CD4-positive, alpha-beta T cell treated with Interleukin-21 for 1 hour (primary cell): ENCODE measurements around the gene PRKAR2B.
"Not testable (repeated sequence)": the region's sequence is repeated elsewhere in the genome, so short reads cannot be mapped to it uniquely, and the experiment has no call there.

Experiments
- DNase-seq: peaks from one replicate; pipeline ENCODE4 v3.0.0-alpha.2; 2020

Gene PRKAR2B

GRCh38 chr7:107029061-107029763 is 15.3 kb upstream of the PRKAR2B start:
- DNase-seq: no peak

DNA sequence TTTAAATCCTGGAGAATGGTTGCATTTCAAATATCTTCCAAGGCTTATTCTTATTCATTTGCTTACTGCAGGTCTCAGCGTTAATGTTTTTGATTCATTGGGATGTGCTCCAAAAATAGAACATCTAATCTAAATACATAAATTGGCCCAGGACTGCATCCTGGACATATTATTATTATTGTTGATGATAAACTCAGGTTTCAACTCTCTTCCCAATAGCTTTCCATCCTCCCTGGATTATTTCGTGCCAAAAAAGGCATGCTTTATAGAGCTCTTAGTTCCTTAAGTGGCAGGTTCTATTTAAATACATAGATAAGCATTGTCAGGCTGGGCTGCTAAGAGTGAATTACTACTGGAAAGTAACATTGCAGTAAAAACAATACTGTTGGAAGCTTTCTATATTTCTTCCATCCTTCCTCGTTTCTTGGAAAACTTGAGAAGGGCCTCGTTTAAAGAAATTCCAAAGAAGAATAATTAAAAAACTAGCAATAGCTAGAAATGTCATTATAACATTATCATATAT is 14.7 kb upstream of the PRKAR2B start:
- DNase-seq: no peak

- no peak for DNase-seq
Measured at GRCh38 chr7:107032050-107032449, 12.5 kb upstream of the PRKAR2B start.

GRCh38 chr7:107032720-107033438 is 11.6 kb upstream of the PRKAR2B start:
- DNase-seq: no peak

- no peak for DNase-seq
Measured at GRCh38 chr7:107034553-107034952, 10.0 kb upstream of the PRKAR2B start.

DNA sequence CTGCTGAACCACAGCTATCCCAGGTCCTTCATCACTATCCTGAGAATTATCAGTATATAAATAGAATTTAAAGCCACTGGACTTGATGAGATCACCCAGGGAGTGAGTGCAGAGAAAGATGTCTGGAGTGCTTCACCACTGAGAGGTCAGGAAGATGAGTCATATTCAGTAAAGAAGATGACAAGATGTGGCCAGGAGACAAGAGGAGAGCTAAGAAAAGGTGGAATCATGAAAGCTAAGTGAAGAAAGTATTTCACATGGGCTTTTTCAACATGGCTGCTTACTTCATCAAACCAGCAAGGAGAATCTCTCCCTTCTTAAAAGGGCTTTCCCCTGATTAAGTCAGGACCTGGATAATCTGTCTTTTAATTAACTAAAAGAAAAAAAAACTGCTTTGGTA is 9.1 kb upstream of the PRKAR2B start:
- no peak for DNase-seq

DNA sequence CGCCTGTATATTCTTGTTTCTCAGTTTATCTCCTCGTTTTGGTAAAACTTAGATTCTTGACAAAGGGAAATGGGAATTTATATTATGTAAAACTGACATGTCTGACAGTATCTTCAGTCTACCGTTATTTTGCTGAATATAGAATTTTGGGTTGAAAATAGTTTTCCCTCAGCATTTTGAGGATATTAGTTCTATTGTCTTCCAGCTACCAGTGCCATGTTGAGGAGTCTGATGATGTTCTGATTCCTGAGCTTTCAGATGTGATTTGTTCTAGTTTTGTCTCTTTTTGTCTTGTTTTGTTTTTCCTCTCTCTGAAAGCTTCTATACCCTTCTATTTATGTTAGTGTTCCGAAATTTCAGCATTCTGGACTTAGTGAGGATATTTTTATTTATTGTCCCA is 8.0 kb upstream of the PRKAR2B start:
- DNase-seq: no peak

DNA sequence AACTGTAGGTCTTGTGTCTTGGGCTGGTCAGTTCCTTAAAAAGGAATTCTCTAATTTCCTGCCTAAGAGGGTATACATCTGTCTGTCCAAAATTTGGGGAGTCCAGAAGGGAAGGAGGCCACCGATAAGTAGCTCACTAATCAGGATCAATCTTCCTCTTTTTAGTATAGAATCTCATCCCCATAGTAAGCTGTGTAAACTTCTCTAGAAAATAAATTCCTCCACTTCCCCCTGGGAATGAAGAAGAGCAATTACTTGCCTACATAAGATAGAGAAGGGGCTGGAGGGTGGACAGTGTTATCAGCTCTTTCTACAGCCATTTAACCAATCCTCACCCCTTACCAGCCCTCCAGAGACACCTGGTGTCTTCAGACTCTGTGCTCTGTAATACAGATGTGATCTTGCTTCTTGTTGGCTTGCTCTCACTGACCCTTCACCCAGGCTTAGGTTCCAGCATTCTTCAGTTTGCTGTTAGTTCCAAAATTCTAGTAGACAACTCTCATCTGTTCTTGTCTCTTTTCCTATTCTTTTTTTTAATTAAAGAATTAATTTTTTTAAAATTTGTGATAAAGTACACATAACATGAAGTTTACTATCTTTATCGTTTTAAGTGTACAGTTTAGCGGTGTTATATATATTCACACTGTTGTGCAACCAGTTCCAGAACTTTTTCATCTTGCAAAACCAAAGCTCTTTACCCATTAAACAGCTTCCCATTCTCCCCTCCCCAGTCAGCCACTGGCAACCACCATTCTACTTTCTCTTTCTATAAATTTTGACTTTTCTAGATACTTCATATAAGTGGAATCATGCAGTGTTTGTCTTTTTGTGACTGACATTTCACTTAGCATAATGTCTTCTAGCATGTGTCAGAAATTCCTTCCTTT is 6.5 kb upstream of the PRKAR2B start:
- DNase-seq: no peak

GRCh38 chr7:107039199-107039900 is 5.2 kb upstream of the PRKAR2B start:
- DNase-seq: no peak

DNA sequence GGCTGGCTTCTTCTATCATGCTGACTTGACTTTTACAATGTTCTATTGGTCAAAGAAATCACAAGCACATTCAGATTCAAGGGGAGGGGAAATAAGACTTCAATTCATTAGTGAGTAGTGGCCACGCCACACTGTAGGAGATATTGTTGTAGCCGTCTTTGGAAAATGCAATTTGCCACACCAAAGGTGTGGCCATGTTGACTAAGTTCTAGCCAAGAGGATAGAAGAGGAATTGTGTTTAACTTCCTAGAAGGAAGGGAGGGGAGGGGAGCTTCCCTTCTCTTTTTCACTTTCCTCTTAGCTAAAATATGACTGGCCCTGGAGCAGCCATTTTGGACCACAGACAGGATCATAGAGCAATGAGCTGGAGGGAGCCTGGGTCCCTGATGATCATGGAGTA is 3.4 kb upstream of the PRKAR2B start:
- no peak for DNase-seq

- DNase-seq: not testable (repeated sequence)
Measured at GRCh38 chr7:107041764-107042163, 2.7 kb upstream of the PRKAR2B start.

DNA sequence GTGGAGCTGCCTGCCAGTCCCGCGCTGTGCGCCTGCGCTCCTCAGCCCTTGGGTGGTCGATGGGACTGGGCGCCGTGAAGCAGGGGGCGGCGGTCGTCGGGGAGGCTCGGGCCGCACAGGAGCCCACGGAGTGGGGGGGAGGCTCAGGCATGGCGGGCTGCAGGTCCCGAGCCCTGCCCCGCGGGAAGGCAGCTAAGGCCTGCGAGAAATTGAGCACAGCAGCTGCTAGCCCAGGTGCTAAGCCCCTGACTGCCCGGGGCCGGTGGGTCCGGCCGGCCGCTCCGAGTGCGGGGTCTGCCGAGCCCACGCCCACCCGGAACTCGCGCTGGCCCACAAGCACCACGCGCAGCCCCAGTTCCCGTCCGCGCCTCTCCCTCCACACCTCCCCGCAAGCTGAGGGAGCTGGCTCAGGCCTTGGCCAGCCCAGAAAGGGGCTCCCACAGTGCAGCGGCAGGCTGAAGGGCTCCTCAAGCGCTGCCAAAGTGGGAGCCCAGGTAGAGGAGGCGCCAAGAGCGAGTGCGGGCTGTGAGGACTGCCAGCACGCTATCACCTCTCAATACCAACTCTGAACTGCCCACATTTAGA is 2.1 kb upstream of the PRKAR2B start:
- DNase-seq: not testable (repeated sequence)

DNA sequence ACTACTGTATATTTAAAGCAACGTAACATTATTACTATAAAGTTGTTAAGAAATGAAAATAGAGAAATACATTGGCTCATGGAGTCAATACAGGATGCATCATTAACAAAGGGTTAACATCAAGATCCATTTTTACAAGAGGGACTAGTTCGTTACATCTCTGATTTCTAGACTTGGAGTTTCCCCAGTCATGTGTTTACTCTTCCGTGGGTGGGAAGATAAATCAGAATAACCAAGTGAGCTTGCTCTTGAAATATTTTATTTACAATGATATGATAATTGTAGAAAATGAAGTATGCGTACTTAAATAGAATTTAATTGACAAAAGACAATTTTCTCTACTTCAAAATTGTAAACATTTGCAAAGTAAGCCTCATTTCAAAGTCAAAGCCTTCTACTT is 1.0 kb upstream of the PRKAR2B start:
- DNase-seq: no peak

DNA sequence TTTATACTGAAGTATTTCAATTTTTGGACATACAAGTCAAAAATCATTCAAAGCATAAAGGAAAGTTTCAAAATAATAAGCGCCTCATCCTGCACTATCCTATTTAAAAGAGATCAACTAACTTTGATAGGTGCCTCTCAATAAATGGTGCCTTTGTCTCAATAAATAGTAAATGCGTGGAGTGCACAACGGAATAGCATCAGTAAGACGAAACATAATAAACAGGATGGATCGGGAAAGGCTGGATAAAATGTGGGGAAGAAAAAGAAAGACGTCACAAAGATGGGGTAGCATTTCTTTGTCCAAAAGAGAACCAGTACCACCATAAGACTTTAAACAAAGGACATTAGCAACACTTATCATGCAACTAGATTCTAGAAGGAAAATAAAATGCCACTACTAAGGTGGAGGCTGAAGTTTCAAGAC is 571 bp upstream of the PRKAR2B start:
- DNase-seq: no peak

DNA sequence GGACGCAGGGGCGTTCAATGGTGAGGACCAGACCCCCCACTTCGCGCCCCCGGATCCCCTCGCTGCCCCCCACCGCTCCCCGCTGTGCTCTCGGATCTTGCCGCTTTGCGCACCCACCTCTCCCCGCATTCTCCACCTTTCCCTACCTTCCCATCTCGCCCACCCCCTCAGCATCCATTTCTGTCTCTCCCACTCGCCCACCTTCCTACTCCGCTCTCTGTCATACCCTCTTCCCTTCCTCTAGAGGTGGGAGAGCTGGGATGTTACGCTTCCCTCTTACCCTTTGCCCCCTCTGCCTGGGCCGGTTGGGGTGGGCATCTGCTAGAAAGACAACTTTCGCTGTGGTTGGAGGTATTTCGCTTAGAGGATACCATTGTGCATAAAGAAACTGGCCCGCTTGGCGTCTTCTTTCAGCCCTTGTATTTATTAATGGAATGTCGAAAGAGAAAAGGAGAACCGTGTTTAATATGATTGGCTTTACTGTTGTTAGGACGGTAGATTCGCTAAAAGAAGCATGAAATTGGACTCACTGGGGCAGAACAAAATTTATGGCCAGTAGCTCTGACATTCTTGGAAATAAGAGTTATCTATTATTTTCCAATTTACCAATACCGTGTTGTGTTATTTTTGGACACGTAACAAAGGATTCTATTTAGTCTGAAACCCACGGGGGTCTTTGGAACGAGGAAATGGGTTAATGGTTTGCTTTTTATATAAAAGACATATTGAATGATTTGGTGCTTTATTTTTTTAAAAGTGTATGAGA is 873 bp downstream of the PRKAR2B start:
- no peak for DNase-seq

- DNase-seq: no peak
Measured at GRCh38 chr7:107045980-107046379, 1.5 kb downstream of the PRKAR2B start.

DNA sequence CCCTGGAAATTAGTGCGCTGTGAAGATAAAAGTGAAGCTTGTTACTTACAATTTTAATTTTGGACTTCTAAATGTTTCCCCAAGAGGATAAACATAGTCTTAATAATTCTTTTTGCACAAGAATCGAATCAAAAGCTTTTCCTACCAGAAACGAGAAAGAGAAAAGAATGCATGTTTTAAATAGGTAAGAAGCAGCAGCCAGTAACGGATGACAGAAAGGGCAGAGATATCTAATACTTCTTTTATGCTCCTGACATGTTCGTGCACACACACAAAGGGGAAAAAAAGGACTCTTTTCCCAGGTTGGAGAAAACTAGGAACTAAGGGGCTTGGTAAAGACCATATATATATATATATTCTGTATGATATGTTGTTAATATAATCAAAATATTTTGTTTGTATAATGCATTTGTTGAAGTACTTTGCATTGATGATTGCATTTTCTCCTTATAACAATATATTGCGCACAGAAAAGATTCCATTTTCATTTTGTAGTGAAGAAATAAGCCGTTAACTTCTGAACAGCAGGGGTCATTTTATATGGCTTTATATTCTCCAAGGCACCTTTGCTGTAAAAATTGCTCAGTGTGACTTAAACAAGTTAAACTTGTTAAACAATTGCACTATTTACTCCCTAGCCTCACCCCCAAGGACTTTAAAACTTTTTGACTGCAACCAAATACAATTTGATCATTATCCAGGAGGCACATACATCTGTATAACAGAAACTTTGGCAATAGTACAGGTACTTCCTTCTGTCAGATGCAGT is 2.2 kb downstream of the PRKAR2B start:
- DNase-seq: no peak

- no peak for DNase-seq
Measured at GRCh38 chr7:107047902-107048782, 3.6 kb downstream of the PRKAR2B start.

DNA sequence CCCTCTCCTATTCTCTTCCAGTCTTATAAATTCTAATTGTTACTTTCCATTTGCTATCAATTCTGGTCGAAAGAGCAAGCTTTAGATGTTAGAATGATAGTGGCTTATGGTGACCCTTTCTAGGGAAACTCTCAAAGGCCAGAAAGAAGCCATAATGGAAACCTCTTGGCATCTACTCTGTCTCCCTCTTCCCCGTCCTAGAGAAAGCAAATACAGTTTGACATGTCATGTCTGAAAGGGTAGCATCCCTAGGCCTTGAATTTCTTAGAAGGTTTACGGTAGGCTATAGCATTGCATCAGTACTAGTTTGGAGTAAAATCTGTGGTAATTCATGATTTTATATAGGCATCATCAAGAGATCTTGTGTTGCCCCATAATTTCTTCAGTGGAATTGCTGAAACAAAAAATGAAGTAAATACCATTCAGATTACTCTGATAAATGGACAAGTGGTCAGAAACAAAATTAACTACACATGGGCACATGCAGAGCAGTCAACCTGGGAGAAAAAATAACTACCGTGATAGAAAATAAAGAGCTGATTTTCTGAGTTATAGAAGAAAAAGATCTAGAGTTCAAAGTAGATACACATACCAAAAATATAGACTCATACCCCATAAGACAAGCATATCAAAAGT is 4.4 kb downstream of the PRKAR2B start:
- DNase-seq: no peak
